ENCODE data around the gene TCF19.

DNA sequence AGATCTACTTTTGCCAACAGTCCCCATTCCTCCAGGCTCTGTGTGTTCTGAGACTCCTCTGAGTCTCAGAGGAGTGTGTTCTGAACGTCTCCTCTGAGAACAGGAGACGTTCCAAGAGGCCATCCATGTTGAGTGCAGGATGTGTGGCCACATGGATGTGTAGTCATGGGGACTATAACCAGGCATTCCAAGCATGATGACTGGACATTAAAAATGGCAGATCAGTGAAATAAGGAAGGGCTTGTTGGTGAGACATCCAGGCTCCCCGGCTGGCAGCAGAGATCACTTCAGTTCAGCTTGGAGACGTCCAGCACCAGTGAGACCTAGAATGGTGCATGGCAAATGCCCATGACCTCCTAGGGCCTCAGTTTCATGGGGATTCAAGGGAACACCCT lies 46.4 kb downstream of the TCF19 start:
- no peak for TF ChIP-seq EZH2 (IDR thresholded peaks at IDR 0.05; ENCODE audit: insufficient read depth, poor library complexity, severe bottlenecking)
- TF ChIP-seq EZH2phosphoT487 (IDR thresholded peaks at IDR 0.05; ENCODE audit: insufficient read depth, low read depth) = no peak
